Osteoblast (primary cell): ENCODE measurements around the gene TAF4. TPM values are rescaled to one million over a fixed set of nuclear protein-coding genes. Genes with fewer than 3 reads are reported as not detected.

Source experiments
- DNase-seq: peaks from one replicate; pipeline ENCODE4 v3.0.0; 2011; ENCODE audit warnings: low spot score, mixed read lengths; ENCODE audit not compliant: insufficient read length; ENCODE audit errors: missing footprints
- H2AFZ ChIP-seq: 2 replicates; pipeline ENCODE4 v1.6.0; 2011; ENCODE audit warnings: mild to moderate bottlenecking, low read length
- H3K27ac ChIP-seq: 2 replicates; pipeline ENCODE4 v1.5.1; 2011; ENCODE audit warnings: mild to moderate bottlenecking, low read depth, low read length, moderate library complexity
- H3K27me3 ChIP-seq: 2 replicates; pipeline ENCODE4 v1.6.0; 2012; ENCODE audit warnings: mild to moderate bottlenecking, control low read depth, inconsistent platforms, low read length, moderate library complexity; ENCODE audit not compliant: insufficient read depth
- H3K36me3 ChIP-seq: 2 replicates; pipeline ENCODE4 v1.5.1; 2011; ENCODE audit warnings: mild to moderate bottlenecking, low read length, control low read depth, moderate library complexity; ENCODE audit not compliant: insufficient read depth
- H3K4me1 ChIP-seq: 2 replicates; pipeline ENCODE4 v1.5.1; 2011; ENCODE audit warnings: mild to moderate bottlenecking, low read length, control low read depth, moderate library complexity; ENCODE audit not compliant: insufficient read depth
- H3K4me2 ChIP-seq: 2 replicates; pipeline ENCODE4 v1.6.0; 2011; ENCODE audit warnings: mild to moderate bottlenecking, low read length; ENCODE audit not compliant: insufficient read depth
- H3K4me3 ChIP-seq: fragments of 200-600 bp; sonication (generic); 3 replicates; pipeline ENCODE4 v1.5.1; 2012; ENCODE audit warnings: mild to moderate bottlenecking, low read length, inconsistent platforms; ENCODE audit not compliant: insufficient read depth
- H3K79me2 ChIP-seq: 2 replicates; pipeline ENCODE4 v1.6.0; 2012; ENCODE audit warnings: mild to moderate bottlenecking, low read length, control low read depth, inconsistent platforms; ENCODE audit not compliant: insufficient read depth
- H3K9me3 ChIP-seq: 2 replicates; pipeline ENCODE4 v1.5.1; 2011; ENCODE audit warnings: low read depth, low read length, control low read depth
- H4K20me1 ChIP-seq: 2 replicates; pipeline ENCODE4 v1.6.0; 2012; ENCODE audit warnings: mild to moderate bottlenecking, low read length, control low read depth; ENCODE audit not compliant: insufficient read depth
- total RNA-seq: library from RNA; depleted of rRNA; stranded (reverse); fragments of >200 nt; gene quantifications from 2 replicates; pipeline ENCODE4 v1.2.3, GENCODE V29; 2012
- TF ChIP-seq, protein P1 (sequence below): IDR thresholded peaks from 2 replicates; pipeline ENCODE4 v1.5.1; 2011; ENCODE audit warnings: mild to moderate bottlenecking, low read depth, low read length, moderate library complexity; ENCODE audit errors: extremely low read depth

Gene TAF4
- total RNA-seq, 1 donor: 4.3 TPM

DNA sequence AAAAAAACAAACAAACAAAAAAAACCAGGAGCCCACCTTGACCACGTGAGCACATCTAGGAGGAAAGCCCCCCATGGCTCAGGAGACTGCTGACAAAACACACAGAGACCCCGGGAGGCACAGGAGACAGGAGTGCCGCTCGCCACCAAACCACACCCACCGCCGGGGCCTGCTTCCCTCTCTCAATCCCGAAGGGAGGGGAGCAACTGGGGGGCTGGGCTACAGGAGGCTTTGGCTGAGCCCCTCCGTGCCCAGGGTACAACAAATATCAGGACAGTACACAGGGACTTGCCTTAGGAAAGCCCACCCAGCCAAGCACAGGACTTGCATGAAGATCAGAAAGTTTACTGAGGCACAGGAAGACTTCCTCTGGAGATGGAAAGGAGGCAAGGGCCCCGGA, 102.5 kb downstream of the TAF4 start:
- Histone ChIP-seq H3K27ac (no peak overlapping the region), H3K4me2 (no peak overlapping the region), H3K36me3 (no peaks in the 10 kb centered on the region), H3K27me3 (peaks cover 29% of the 10 kb centered on the region), H4K20me1 (no peaks in the 10 kb centered on the region), H3K9me3 (no peaks in the 10 kb centered on the region), H2AFZ (no peak overlapping the region), H3K4me3 (no peak overlapping the region), H3K4me1 (no peaks in the 10 kb centered on the region), H3K79me2 (no peaks in the 10 kb centered on the region)
- peak; percentile 61 for DNase-seq
- TF ChIP-seq, protein P1, sequence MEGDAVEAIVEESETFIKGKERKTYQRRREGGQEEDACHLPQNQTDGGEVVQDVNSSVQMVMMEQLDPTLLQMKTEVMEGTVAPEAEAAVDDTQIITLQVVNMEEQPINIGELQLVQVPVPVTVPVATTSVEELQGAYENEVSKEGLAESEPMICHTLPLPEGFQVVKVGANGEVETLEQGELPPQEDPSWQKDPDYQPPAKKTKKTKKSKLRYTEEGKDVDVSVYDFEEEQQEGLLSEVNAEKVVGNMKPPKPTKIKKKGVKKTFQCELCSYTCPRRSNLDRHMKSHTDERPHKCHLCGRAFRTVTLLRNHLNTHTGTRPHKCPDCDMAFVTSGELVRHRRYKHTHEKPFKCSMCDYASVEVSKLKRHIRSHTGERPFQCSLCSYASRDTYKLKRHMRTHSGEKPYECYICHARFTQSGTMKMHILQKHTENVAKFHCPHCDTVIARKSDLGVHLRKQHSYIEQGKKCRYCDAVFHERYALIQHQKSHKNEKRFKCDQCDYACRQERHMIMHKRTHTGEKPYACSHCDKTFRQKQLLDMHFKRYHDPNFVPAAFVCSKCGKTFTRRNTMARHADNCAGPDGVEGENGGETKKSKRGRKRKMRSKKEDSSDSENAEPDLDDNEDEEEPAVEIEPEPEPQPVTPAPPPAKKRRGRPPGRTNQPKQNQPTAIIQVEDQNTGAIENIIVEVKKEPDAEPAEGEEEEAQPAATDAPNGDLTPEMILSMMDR: no peak

DNA sequence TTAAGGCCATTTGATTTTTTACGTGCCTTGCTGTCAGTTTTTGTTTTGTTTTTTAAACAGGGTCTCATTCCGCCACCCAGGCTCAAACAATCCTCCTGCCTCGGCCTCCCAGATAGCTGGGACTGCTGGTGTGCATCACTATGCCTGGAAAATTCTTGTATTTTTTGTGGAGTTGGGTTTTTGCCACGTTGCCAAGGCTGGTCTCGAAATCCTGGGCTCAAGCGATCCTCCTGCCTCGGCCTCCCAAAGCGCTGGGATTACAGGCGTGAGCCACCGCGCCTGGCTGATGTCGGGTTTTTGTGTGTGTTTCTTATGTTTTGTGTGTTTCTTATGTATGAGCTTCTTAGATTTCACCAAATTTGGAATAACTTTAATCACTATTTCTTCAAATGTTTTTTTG, 104.8 kb downstream of the TAF4 start:
- TF ChIP-seq, protein P1: no peak
- Histone ChIP-seq H4K20me1 (no peaks in the 10 kb centered on the region), H3K9me3 (no peaks in the 10 kb centered on the region), H3K27me3 (peaks cover 19% of the 10 kb centered on the region), H3K27ac (no peak overlapping the region), H3K4me3 (no peak overlapping the region), H3K79me2 (no peaks in the 10 kb centered on the region), H3K4me1 (peaks cover 4% of the 10 kb centered on the region), H2AFZ (no peak overlapping the region), H3K4me2 (no peak overlapping the region), H3K36me3 (no peaks in the 10 kb centered on the region)
- DNase-seq: no peak

DNA sequence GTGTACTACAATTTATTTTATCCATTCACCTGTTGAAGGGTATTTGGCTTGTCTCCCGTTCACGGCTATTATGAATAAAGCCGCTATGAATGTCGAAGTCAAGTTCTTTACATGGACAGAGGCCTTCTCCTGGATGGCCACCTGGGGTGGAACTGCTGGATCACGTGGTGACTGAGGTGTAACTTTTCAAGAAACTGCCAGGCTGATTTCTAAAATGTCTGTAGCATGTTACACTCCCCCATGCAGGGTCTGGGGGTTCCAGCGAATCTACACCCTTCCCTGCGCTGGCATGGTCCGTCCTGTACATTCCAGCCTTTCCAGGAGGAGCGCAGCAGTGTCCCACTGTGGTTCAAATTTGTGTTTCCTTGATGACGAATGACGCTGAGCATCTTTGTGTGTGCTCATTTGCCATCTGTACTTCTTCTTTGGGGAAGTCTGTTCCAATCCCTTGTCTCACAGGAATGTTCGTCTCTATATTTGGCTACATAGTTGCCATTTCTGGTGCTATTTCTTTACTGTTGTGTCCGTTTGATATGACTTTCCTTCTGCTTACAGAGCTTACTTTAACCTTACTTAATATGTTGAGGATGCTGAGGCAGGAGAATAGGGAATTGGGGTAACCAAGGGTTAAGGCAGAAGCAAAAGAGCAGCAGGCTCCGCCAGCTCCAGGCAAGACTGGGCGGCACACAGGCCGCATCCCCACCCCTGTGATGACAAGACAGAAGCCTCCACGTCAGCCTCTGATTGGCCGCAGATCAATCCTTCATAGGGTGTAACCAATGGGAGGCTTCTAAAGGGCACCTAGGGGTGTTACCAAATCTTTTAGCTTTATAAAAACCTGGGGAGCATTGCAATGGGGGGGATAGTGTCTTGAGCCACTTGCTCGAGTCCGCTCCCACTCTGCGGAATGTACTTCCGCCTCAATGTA, 106.6 kb downstream of the TAF4 start:
- peaks cover 8% of the 10 kb centered on the region for H3K27me3 ChIP-seq
- peak; percentile 43 for DNase-seq
- TF ChIP-seq, protein P1: no peak
- H3K4me3 ChIP-seq: no peak overlapping the region
- H3K4me1 ChIP-seq: peaks cover 4% of the 10 kb centered on the region
- H3K4me2 ChIP-seq: no peak overlapping the region
- no peaks in the 10 kb centered on the region for H3K79me2 ChIP-seq
- no peak overlapping the region for H2AFZ ChIP-seq
- H3K27ac ChIP-seq: no peak overlapping the region
- H4K20me1 ChIP-seq: no peaks in the 10 kb centered on the region
- no peaks in the 10 kb centered on the region for H3K9me3 ChIP-seq
- no peaks in the 10 kb centered on the region for H3K36me3 ChIP-seq

DNA sequence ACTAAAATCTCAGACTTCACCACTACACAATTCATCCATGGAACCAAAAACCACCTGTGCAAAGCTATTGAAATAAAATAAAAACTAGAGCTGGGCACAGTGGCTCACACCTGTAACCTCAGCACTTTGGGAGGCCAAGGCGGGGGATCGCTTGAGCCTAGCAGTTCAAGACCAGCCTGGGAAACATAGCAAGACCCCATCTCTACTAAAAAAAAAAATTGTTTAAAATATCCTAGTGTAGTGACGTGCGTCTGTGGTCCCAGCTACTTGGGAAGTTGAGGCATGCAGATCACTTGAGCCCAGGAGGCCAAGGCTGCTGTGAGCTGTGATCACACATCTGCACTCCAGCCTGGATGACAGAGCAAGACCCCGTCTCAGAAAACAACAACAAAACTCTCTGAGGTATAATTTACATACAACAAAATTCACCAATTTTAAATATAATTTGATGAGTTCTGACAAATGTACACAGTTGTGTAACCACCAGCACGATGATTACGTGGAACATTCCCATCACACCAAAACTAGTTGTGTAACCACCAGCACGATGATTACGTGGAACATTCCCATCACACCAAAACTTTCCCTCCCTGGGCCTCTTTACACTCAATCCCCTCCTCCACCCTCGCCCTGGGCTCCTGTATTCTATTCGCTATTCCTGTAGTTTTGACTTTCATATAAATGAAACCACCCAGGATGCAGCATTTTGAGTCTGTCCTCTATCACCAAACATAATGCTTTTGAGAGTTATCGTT, 107.5 kb downstream of the TAF4 start:
- Histone ChIP-seq H3K4me2 (no peak overlapping the region), H3K4me1 (peaks cover 4% of the 10 kb centered on the region), H3K36me3 (no peaks in the 10 kb centered on the region), H3K9me3 (no peaks in the 10 kb centered on the region), H2AFZ (no peak overlapping the region), H4K20me1 (no peaks in the 10 kb centered on the region), H3K27me3 (peaks cover 8% of the 10 kb centered on the region), H3K27ac (no peak overlapping the region), H3K4me3 (no peak overlapping the region), H3K79me2 (no peaks in the 10 kb centered on the region)
- peak; percentile 4 for DNase-seq
- TF ChIP-seq, protein P1: no peak
